ENCODE measurements around the gene TMEM120A. TPM values are rescaled to one million over a fixed set of nuclear protein-coding genes. Genes with fewer than 3 reads are reported as not detected.

The TMEM120A gene
- total and polyA plus RNA-seq, 5 experiments from 2014 or later = 12.2 to 31.4 (median 15.6) TPM

DNA sequence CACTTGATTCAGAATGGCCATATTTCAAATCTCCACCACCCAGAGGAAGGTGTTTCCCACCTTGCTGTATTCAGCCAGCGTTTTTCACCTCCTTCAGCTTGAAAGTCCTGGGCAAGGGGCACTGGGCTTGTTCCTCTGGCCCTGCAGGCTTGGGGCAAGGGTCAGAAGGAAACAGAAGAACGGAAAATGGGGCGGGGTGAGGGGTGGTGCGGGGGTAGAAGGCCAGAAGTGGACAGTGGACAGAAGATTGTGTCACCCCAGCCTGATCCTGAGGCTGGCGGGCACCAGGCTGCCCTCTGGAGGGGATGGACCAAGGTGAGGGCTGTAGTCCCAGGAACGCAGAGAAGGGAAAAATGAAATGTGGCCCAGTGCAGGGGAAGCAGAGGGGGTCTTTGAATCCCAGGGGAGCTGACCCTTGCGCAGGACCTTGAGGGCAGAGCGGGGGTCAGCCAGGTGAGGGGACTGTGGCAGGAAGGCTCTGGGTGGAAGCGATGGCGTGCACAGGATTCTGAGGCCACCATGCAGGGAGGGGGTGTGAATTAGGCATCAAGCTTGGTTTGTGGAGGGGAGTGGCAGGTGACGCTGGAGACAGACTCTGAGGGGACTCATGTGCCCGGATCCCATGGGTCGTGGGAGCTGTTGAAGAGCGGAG, 23.0 kb downstream of the TMEM120A start:
- no peaks in the 10 kb centered on the region for H3K9me3 Mint-ChIP-seq
- POLR2A ChIA-PET = no interaction called here
- no peaks in the 10 kb centered on the region for H3K27me3 Mint-ChIP-seq
- H3K36me3 Mint-ChIP-seq = peaks cover 0 to 39% (median 7%) of the 10 kb centered on the region in 3 donors
- H3K4me1 Mint-ChIP-seq = peaks cover 0 to 9% (median 4%) of the 10 kb centered on the region in 4 donors
- DNase-seq (peak in 1 of 10 donors; percentile 44), ATAC-seq (no peak)
- H3K27ac Mint-ChIP-seq = no peak overlapping the region
- no peak overlapping the region for H3K4me3 Mint-ChIP-seq

DNA sequence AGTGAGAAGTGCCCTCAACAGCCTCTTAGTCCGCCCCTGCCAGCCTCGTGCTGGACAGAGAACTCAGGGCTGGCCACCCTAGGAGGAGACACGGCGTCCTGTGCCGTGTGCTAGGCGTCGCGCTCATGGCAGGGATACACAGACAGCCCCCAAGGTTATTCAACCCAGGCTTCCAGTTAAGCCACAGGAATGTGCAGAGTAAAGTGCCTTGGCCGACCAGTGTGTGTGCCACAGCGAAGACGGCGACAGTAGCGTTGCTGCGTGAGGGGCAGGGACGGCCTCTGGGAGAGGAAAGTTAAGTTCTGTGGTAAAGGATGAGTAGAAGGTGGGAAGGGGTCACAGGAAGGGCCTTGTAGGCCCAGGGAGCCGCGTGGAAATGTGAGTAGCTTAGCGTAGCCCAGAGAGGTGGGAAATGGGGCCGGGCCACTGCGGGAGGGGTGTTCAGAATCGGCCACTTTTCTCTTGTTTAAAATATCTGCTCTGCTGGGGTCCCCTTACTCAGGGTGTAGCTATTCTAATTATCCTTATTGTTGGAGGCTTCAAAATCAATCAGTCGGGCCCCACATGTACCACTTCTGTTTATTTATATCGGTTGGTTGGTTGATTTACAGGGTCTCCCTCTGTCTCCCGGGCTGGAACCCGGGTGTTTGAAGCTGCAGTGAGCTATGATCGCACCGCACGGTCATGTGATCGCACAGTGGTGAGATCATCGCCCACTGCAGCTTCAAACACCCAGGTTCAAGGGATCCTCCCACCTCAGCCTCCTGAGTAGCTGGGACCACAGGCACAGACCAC, 24.5 kb downstream of the TMEM120A start:
- POLR2A ChIA-PET = interaction anchor here (1.3 kb wide), 1 partner anchor 56 kb away, joined by 3 read pairs; no protein-coding TSS in a partner anchor
- H3K4me1 Mint-ChIP-seq = peaks cover 0 to 9% (median 5%) of the 10 kb centered on the region in 4 donors
- H3K27ac Mint-ChIP-seq = peak overlapping the region in 3 of 10 donors; percentile 25 to 65 (median 33)
- H3K36me3 Mint-ChIP-seq = peaks cover 0 to 41% (median 7%) of the 10 kb centered on the region in 3 donors
- ATAC-seq (no peak), DNase-seq (peak in 1 of 10 donors; percentile 40)
- H3K27me3 Mint-ChIP-seq = no peaks in the 10 kb centered on the region
- no peaks in the 10 kb centered on the region for H3K9me3 Mint-ChIP-seq
- no peak overlapping the region for H3K4me3 Mint-ChIP-seq

DNA sequence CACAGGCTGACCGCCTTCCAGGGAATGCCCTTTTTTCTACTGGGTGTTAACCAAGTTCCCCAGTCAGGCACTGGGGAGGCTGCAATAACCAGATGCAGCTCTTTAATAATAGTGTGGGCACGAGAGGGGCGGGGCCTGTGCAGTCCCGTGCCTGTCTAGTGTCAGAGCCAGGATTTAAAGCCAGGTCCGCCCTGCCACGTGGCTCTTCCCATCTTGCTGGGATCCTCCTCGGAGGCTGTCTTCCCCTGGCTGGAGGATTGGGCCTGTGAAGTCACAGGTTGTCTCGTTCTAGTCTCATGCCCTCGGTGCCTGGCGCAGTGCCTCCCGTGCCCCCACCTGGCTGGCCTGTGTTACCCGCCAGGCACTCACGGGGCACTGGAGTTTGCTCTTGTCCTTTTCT, 25.2 kb downstream of the TMEM120A start:
- no peak for ATAC-seq
- peak overlapping the region in 1 of 10 donors; percentile 65 for H3K27ac Mint-ChIP-seq

DNA sequence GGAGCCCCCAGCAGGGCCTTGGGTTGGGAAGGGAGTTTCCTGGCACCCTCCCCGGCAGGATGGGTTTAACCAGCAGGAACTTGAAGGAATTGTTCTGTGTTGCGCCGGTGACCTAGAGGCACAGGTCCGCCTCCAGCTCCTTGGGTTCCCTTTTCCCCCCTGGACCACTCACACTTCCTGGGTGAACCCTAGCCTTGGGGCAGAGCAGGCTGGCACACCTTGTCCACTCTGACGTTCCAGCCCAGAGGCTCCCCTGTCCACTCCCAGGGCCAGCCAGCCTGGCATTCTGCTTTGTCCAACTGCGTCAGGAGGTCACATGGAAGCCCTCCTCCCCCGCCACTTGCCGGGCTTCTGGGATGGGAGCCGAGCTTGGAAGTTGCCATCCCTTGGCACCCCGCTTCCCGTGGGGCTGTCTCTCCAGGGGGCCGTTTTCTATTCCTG, 25.8 kb downstream of the TMEM120A start:
- H3K4me3 Mint-ChIP-seq = no peak overlapping the region
- no peaks in the 10 kb centered on the region for H3K9me3 Mint-ChIP-seq
- peaks cover 0 to 9% (median 5%) of the 10 kb centered on the region in 4 donors for H3K4me1 Mint-ChIP-seq
- DNase-seq = peak in 1 of 10 donors; percentile 19
- H3K27ac Mint-ChIP-seq = no peak overlapping the region
- POLR2A ChIA-PET = interaction anchor here (1.3 kb wide), 1 partner anchor 54 kb away, joined by 3 read pairs; no protein-coding TSS in a partner anchor
- H3K36me3 Mint-ChIP-seq = peaks cover 0 to 36% (median 0%) of the 10 kb centered on the region in 3 donors
- H3K27me3 Mint-ChIP-seq = no peaks in the 10 kb centered on the region
- ATAC-seq = no peak

More for the DNA sequence above, 25.2 kb downstream of the TMEM120A start:
- Mint-ChIP-seq H3K27me3 (no peaks in the 10 kb centered on the region), H3K9me3 (no peaks in the 10 kb centered on the region), H3K4me3 (no peak overlapping the region), H3K36me3 (peaks cover 0 to 40% (median 6%) of the 10 kb centered on the region in 3 donors), H3K4me1 (peaks cover 0 to 9% (median 5%) of the 10 kb centered on the region in 4 donors)
- POLR2A ChIA-PET = interaction anchor here (1.3 kb wide), 1 partner anchor 55 kb away, joined by 3 read pairs; no protein-coding TSS in a partner anchor
- DNase-seq = no peak

DNA sequence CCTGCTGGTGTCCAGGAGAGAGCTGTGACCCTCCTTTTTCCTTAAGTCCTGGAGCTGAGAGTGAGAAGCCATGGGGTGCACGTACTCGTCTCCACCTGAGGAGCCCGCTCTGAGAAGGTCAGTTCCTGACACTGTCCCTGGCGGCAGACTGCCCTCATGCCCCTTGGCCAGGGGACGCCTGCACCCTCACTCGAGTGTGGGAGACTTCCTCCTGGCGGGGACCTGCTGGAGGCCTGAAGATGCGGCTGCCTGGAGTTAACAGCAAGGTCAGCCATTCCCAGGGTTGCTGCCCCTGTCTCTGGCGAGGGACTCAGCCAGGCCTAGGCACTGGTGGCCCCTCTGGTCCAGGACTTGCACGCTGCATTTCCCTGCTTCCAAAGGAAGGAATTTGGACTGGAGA, 26.4 kb downstream of the TMEM120A start:
- ATAC-seq = no peak

DNA sequence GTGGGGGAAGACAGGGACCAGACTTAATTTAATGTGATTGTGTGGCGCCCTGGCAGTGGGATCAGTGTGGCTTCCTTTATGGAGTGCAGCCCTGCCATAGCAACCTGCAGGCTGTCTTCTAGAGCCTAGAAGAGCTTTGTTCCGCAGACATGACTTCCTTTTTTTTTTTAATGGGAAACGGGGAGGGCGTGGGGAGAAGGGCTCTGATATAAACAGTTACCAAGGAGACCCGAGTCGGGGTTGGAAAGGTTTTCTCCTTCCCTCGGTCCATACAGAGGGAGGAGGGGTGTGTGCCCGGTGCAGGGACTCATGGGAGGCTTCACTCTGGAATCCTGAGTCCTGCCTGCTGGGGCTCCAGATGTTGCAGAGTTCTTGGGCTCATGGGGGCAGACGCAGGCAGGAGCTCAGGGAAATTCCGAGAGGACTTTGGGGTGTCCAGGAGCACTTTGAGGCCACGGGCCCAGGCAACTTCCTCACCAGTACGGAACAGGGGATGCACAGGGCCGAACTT, 26.9 kb downstream of the TMEM120A start:
- H3K4me1 Mint-ChIP-seq = peaks cover 0 to 9% (median 7%) of the 10 kb centered on the region in 4 donors
- DNase-seq = no peak
- POLR2A ChIA-PET = no interaction called here
- no peaks in the 10 kb centered on the region for H3K9me3 Mint-ChIP-seq
- H3K4me3 Mint-ChIP-seq = no peak overlapping the region
- no peaks in the 10 kb centered on the region for H3K27me3 Mint-ChIP-seq
- H3K36me3 Mint-ChIP-seq = peaks cover 0 to 34% (median 0%) of the 10 kb centered on the region in 3 donors
- peak overlapping the region in 1 of 10 donors; percentile 12 for H3K27ac Mint-ChIP-seq
- no peak for ATAC-seq

More for the DNA sequence above, 26.4 kb downstream of the TMEM120A start:
- no peaks in the 10 kb centered on the region for H3K27me3 Mint-ChIP-seq
- H3K4me3 Mint-ChIP-seq = no peak overlapping the region
- DNase-seq = peak in 1 of 10 donors; percentile 42
- peaks cover 0 to 34% (median 0%) of the 10 kb centered on the region in 3 donors for H3K36me3 Mint-ChIP-seq
- H3K9me3 Mint-ChIP-seq = no peaks in the 10 kb centered on the region
- H3K27ac Mint-ChIP-seq = no peak overlapping the region
- POLR2A ChIA-PET = no interaction called here
- H3K4me1 Mint-ChIP-seq = peaks cover 0 to 9% (median 7%) of the 10 kb centered on the region in 4 donors

DNA sequence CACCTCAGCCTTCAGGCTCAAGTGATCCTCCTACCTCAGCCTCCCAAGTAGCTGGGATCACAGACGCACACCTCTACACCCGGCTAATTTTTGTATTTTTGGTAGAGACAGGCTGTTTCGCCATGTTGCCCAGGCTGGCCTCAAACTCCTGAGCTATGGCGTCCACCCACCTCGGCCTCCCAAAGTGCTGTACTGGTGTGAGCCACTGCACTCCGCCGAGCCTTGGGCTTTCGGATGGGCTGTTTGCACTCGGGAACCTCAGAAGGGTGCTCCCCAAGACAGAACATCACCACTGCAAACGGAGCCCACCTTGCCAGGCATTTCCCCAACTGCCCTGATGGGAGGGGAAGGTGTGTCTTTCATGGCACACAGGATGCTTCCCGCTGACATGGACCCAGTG, 27.3 kb downstream of the TMEM120A start:
- no peak for ATAC-seq
- no peaks in the 10 kb centered on the region for H3K27me3 Mint-ChIP-seq
- POLR2A ChIA-PET = interaction anchor here (0.6 kb wide), 1 partner anchor 1885 kb away, joined by 4 read pairs; no protein-coding TSS in a partner anchor
- no peak overlapping the region for H3K4me3 Mint-ChIP-seq
- peaks cover 0 to 30% (median 0%) of the 10 kb centered on the region in 3 donors for H3K36me3 Mint-ChIP-seq
- H3K9me3 Mint-ChIP-seq = no peaks in the 10 kb centered on the region
- peaks cover 0 to 8% (median 6%) of the 10 kb centered on the region in 4 donors for H3K4me1 Mint-ChIP-seq
- peak in 1 of 10 donors; percentile 30 for DNase-seq
- H3K27ac Mint-ChIP-seq = no peak overlapping the region

DNA sequence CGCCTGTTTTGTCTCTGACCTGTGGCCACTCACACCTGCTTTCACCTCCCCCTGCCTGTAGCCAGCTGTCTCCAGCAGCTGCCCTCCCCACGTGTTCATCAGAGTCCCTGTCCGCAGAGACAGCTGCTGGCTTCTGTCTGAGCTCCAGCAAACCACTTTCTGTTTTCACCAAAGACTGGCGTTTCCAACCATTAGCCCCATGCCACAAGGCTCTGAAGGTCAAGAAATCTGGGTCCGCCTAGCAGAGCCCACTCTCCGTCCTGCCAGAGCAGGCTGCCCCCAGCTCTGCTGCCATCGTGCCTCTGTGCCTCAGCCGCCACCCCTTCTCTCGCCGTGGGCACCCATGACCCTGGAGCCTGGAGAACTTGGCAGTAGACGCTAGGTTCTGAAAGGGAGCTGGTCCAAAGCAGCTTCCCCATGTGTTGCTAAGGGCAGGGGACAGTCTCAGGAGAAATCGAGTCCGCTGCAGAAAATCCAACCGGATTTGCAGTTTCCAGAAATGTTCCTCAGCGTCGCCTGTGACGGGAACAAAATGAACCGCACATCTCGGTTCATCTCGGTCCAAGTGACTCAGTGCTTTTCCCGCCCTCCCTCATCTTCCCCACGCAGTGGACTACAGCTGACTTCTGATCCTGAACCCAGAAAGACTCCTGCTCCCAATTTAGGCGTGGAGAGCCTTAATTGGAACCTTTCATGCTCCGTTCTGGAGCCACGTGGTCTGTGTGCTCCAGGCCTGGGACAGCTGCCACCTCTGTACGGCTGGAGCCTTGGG, 28.0 kb downstream of the TMEM120A start:
- DNase-seq = peak in 1 of 10 donors; percentile 23
- no peaks in the 10 kb centered on the region for H3K9me3 Mint-ChIP-seq
- peaks cover 0 to 31% (median 0%) of the 10 kb centered on the region in 3 donors for H3K36me3 Mint-ChIP-seq

DNA sequence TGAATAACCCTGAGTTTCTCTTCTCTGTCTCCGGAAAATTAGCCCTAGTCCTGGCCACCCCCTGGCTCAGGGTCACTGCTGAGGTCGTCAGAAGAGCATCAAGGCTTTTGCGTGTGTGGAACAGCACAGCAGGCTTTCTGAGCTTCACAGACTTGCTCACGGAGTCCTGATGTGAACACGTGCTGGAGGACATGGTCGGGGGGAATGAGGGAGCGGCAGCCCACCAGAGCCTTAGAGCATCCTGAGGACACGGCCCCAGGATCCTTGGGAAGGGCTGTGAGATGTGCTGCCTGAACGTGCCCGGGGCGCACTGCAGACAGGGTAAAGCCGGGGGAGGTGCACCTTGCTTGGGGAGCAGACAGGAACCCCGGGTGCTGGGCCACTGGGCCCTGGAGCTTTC, 28.8 kb downstream of the TMEM120A start:
- H3K36me3 Mint-ChIP-seq = peaks cover 0 to 32% (median 0%) of the 10 kb centered on the region in 3 donors

More for the DNA sequence above, 28.0 kb downstream of the TMEM120A start:
- H3K4me3 Mint-ChIP-seq = no peak overlapping the region
- peak overlapping the region in 1 of 10 donors; percentile 57 for H3K27ac Mint-ChIP-seq
- POLR2A ChIA-PET = interaction anchor here (0.6 to 1.1 kb wide), 2 partner anchors 51 to 1885 kb away, joined by 4 read pairs; partner anchors contain the start of gene POR
- peaks cover 0 to 6% (median 4%) of the 10 kb centered on the region in 4 donors for H3K4me1 Mint-ChIP-seq
- H3K27me3 Mint-ChIP-seq = no peaks in the 10 kb centered on the region
- ATAC-seq = no peak

DNA sequence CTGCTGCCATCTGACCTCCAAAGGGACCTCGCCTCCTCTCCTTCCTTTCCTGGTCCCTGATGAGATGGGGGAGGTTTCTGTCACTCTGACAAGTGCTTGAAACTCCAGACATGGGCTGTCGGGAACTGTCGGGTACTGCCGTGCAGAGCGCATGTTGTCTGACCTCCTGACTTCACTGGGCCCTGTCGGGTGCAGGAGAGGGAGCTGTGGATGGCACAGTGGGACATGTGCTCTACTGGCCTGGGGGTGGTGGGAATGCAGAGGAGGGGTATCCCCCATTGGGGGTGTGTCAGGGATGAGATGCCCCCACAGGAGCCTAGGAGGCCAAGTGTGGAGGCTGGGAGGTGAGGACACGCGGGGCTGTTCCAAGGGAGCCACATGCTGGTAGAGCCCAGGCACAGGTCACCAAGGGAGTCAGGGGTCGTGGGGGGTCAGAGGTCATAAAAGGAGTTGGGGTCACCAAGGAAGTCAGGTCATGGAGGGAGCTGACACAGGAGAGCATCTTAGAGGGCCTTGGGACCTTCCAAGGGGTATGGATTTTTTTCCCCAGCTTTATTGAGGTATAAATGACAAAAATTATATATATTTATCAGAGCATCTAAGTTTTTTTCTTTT, 30.9 kb downstream of the TMEM120A start:
- no peaks in the 10 kb centered on the region for H3K27me3 Mint-ChIP-seq
- peak overlapping the region in 1 of 10 donors; percentile 45 for H3K27ac Mint-ChIP-seq
- H3K4me1 Mint-ChIP-seq = peaks cover 0 to 4% (median 2%) of the 10 kb centered on the region in 4 donors
- POLR2A ChIA-PET = no interaction called here
- no peak overlapping the region for H3K4me3 Mint-ChIP-seq
- DNase-seq (no peak), ATAC-seq (no peak)
- no peaks in the 10 kb centered on the region for H3K9me3 Mint-ChIP-seq
- H3K36me3 Mint-ChIP-seq = peaks cover 0 to 41% (median 0%) of the 10 kb centered on the region in 3 donors

More for the DNA sequence above, 28.8 kb downstream of the TMEM120A start:
- ATAC-seq = no peak
- H3K9me3 Mint-ChIP-seq = no peaks in the 10 kb centered on the region
- no peak overlapping the region for H3K4me3 Mint-ChIP-seq
- no peak for DNase-seq
- peaks cover 0 to 6% (median 4%) of the 10 kb centered on the region in 4 donors for H3K4me1 Mint-ChIP-seq
- H3K27ac Mint-ChIP-seq = peak overlapping the region in 1 of 10 donors; percentile 39
- H3K27me3 Mint-ChIP-seq = no peaks in the 10 kb centered on the region
- POLR2A ChIA-PET = interaction anchor here (1.1 kb wide), 1 partner anchor 51 kb away, joined by 4 read pairs; the partner anchor contains the start of gene POR

DNA sequence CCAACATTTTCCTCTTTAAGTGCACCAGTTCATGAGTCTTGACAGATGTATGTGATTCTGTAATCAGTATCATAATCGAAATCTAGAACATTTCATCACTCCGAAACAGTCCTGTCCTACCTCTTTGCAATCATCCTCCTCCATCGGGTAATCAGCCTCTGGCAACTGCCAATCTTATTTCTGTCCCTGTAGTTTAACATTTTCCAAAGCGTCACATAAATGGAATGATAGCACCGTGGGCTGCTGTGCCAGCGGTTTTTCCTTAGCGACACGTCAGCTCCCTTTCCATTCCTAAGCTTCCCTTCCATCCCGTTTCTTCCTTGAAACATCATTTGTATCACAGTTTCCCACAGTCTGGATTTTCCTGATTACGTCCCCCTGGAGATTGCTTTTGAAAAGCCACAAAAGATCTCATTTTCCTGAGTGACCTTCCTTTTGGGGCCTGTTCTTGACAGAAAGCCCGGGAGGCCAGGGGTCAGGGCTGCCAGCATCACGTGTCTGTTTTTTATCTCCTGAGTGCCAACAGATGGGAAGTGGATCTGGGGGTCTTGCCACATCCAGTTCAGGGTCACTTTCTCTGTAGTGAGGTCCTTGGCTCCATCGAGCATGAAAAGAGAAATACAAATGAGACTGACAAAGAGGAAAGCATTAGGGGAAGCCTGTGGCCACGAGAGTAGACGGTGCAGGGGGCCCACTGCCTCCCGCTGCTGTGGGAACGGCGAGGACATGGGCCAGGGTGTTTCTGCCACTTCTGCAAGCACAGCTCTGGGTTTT, 31.6 kb downstream of the TMEM120A start:
- DNase-seq (no peak), ATAC-seq (no peak)
- no peaks in the 10 kb centered on the region for H3K9me3 Mint-ChIP-seq
- H3K4me3 Mint-ChIP-seq = no peak overlapping the region
- POLR2A ChIA-PET = no interaction called here
- H3K27me3 Mint-ChIP-seq = no peaks in the 10 kb centered on the region
- H3K4me1 Mint-ChIP-seq = peaks cover 0 to 4% (median 2%) of the 10 kb centered on the region in 4 donors
- H3K27ac Mint-ChIP-seq = peak overlapping the region in 4 of 10 donors; percentile 11 to 57 (median 50)
- peaks cover 0 to 48% (median under 1%) of the 10 kb centered on the region in 3 donors for H3K36me3 Mint-ChIP-seq

Measured in naive thymus-derived CD8-positive, alpha-beta T cell (primary cell).